ENCODE results near the gene ABCA10.

DNA sequence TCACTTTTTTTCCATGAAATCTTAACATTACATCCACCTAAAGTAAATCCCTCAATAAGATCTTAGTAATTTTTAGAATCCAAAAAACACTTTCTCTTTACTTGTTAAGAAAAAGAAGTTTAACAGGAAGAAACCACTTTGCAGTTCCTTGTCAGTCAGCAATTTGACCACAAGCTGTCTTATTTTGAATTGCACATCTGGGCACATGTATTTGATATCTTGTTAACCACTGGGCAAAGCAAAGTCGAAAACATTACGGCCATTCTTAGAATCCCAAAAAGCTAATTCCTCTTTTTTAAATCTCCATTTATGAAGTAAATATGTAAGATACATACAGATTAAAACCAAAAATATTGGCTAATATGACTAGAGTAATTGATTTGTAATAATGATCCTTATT lies 1.1 kb downstream of the ABCA10 start:
- no peak for TF ChIP-seq FOXM1 (IDR thresholded peaks at IDR 0.05; ENCODE audit: borderline replicate concordance, low read depth)
- TF ChIP-seq YY1 (IDR thresholded peaks at IDR 0.05; ENCODE audit: low read depth), result no peak
- TF ChIP-seq, protein P1, sequence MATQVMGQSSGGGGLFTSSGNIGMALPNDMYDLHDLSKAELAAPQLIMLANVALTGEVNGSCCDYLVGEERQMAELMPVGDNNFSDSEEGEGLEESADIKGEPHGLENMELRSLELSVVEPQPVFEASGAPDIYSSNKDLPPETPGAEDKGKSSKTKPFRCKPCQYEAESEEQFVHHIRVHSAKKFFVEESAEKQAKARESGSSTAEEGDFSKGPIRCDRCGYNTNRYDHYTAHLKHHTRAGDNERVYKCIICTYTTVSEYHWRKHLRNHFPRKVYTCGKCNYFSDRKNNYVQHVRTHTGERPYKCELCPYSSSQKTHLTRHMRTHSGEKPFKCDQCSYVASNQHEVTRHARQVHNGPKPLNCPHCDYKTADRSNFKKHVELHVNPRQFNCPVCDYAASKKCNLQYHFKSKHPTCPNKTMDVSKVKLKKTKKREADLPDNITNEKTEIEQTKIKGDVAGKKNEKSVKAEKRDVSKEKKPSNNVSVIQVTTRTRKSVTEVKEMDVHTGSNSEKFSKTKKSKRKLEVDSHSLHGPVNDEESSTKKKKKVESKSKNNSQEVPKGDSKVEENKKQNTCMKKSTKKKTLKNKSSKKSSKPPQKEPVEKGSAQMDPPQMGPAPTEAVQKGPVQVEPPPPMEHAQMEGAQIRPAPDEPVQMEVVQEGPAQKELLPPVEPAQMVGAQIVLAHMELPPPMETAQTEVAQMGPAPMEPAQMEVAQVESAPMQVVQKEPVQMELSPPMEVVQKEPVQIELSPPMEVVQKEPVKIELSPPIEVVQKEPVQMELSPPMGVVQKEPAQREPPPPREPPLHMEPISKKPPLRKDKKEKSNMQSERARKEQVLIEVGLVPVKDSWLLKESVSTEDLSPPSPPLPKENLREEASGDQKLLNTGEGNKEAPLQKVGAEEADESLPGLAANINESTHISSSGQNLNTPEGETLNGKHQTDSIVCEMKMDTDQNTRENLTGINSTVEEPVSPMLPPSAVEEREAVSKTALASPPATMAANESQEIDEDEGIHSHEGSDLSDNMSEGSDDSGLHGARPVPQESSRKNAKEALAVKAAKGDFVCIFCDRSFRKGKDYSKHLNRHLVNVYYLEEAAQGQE (IDR thresholded peaks at IDR 0.05; ENCODE audit: low read depth), result no peak
- TF ChIP-seq EGR1 (IDR thresholded peaks at IDR 0.05), result no peak
- no peak for TF ChIP-seq CEBPB (IDR thresholded peaks at IDR 0.05)
- TF ChIP-seq ZBTB7A (IDR thresholded peaks at IDR 0.05; ENCODE audit: low read depth), result no peak
- no peak for TF ChIP-seq EP300 (IDR thresholded peaks at IDR 0.05; ENCODE audit: borderline replicate concordance)
- no peak for TF ChIP-seq NFIC (IDR thresholded peaks at IDR 0.05)
- no peak for TF ChIP-seq CREB1 (IDR thresholded peaks at IDR 0.05; ENCODE audit: low read depth)
- TF ChIP-seq, protein P2, sequence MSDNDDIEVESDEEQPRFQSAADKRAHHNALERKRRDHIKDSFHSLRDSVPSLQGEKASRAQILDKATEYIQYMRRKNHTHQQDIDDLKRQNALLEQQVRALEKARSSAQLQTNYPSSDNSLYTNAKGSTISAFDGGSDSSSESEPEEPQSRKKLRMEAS (IDR thresholded peaks at IDR 0.05), result no peak
- no peak for TF ChIP-seq TAF1 (IDR thresholded peaks at IDR 0.05; ENCODE audit: low read depth)
- TF ChIP-seq TEAD4 (IDR thresholded peaks at IDR 0.05), result no peak
- no peak for TF ChIP-seq RAD21 (IDR thresholded peaks at IDR 0.05; ENCODE audit: low read depth)

All from Ishikawa (cell line).